Body of pancreas (tissue), 4 donors: ENCODE results near the gene PPIL1.

Source experiments
- CTCF ChIP-seq, 7 experiments: fragments of 450-650 bp in 4 of 7; fragments of 200-600 bp in 3 of 7; sonication (generic) in 3 of 7; IDR thresholded peaks; one replicate each; pipeline ENCODE4 v1.5.1; 2016 to 2019; ENCODE audit warnings: antibody characterized with exemption in 7 of 7
- POLR2A ChIP-seq, 3 donors: fragments of 450-650 bp; IDR thresholded peaks; one replicate each; pipeline ENCODE4 v1.6.1; 2016; ENCODE audit warnings: antibody characterized with exemption in 3 of 3, mild to moderate bottlenecking in 2 of 3

DNA sequence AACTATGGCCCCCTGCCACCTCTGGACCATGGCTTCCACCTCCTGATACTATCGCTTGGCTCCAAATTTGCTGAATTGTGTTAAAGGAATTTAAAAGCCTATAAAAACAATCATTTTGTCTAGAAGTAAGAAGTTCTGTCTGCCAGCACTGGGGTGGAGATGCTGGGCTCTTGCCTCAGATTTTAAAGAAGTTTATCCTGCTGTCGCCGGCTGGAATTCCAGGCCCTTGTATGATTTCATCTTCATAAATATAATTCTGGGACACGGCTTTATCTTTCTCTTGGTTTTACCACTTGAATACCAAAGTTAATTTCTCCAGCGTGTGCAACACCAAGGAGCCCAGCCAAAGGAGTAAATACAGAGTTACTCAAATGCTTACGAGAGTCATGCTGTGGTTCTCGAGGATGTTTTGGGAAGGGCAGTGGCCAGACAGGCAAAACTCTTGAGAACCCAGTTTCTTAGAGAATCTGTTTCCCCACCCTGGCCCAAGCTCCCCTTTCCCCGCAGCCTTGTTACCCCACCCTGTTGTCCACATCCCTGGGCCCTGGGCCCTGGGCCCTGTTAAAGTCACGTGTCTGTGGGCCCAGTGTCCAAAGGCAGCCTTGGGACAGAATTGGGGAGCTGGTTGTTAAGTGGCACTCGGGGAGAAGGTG, 43.1 kb upstream of the PPIL1 start:
- TF ChIP-seq CTCF (IDR thresholded peaks at IDR 0.05) (no peak), POLR2A (IDR thresholded peaks at IDR 0.05) (no peak)
